ENCODE results near the gene ARMC6. TPM values are rescaled to one million over a fixed set of nuclear protein-coding genes. Genes with fewer than 3 reads are reported as not detected.

Gene ARMC6
- total RNA-seq, 2 donors from 2014 or later: 11.6 to 12.3 TPM

GRCh38 chr19:19077103-19077502 lies 43.7 kb downstream of the ARMC6 start:
- ATAC-seq (no peak), DNase-seq (no peak)
- H3K9me3 ChIP-seq (ENCODE audit: control insufficient read depth, low read length, poor library complexity, severe bottlenecking): no peaks in the 10 kb centered on the region
- Mint-ChIP-seq H3K4me1 (peaks cover 27% of the 10 kb centered on the region), H3K27me3 (no peaks in the 10 kb centered on the region), H3K27ac (no peak overlapping the region), H3K36me3 (ENCODE audit: low read depth) (peaks cover 3% of the 10 kb centered on the region), H3K4me3 (no peak overlapping the region)

- DNase-seq (no peak), ATAC-seq (no peak)
- Mint-ChIP-seq H3K27ac (no peak overlapping the region), H3K4me1 (peaks cover 27% of the 10 kb centered on the region), H3K36me3 (ENCODE audit: low read depth) (peaks cover 3% of the 10 kb centered on the region), H3K27me3 (no peaks in the 10 kb centered on the region), H3K4me3 (no peak overlapping the region)
- no peaks in the 10 kb centered on the region for H3K9me3 ChIP-seq (ENCODE audit: control insufficient read depth, low read length, poor library complexity, severe bottlenecking)
Observed at GRCh38 chr19:19078801-19079200, 45.4 kb downstream of the ARMC6 start.

- peaks cover under 1% of the 10 kb centered on the region for H3K36me3 Mint-ChIP-seq (ENCODE audit: low read depth)
- no peak for ATAC-seq
- DNase-seq: no peak
- H3K4me1 Mint-ChIP-seq: peaks cover 25% of the 10 kb centered on the region
- no peaks in the 10 kb centered on the region for H3K27me3 Mint-ChIP-seq
- no peak overlapping the region for H3K27ac Mint-ChIP-seq
- no peaks in the 10 kb centered on the region for H3K9me3 ChIP-seq (ENCODE audit: control insufficient read depth, low read length, poor library complexity, severe bottlenecking)
- H3K4me3 Mint-ChIP-seq: no peak overlapping the region
Observed at GRCh38 chr19:19079571-19079970, 46.2 kb downstream of the ARMC6 start.

DNA sequence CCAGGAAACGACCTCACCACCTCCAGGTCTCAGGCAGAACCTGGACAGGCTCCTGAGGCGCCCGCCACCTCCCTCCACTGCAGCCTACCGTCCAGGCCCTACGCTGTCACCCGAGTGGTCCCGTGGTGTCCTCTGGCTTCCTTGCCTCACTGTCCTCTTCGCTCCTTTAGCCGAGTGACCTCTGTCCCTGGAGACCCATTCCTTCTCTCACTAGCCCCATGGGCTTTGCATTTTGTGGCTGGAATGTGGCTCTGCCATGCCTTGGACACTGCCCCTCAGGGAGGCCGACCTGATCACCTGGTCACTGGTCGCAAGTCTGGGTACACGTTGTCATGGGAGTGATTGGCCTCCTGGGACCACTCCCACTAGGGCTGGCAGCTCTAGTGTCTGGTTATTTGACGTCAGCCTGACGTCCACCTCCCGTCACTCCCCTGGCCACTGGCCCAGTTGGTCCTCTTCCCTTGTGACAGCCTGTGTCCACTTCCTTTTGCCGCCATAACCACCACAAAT lies 48.3 kb downstream of the ARMC6 start:
- no peaks in the 10 kb centered on the region for H3K9me3 ChIP-seq (ENCODE audit: control insufficient read depth, low read length, poor library complexity, severe bottlenecking)
- DNase-seq (no peak), ATAC-seq (no peak)
- H3K4me3 Mint-ChIP-seq: no peak overlapping the region
- H3K27ac Mint-ChIP-seq: no peak overlapping the region
- H3K27me3 Mint-ChIP-seq: no peaks in the 10 kb centered on the region
- H3K36me3 Mint-ChIP-seq (ENCODE audit: low read depth): no peaks in the 10 kb centered on the region
- peaks cover 19% of the 10 kb centered on the region for H3K4me1 Mint-ChIP-seq

DNA sequence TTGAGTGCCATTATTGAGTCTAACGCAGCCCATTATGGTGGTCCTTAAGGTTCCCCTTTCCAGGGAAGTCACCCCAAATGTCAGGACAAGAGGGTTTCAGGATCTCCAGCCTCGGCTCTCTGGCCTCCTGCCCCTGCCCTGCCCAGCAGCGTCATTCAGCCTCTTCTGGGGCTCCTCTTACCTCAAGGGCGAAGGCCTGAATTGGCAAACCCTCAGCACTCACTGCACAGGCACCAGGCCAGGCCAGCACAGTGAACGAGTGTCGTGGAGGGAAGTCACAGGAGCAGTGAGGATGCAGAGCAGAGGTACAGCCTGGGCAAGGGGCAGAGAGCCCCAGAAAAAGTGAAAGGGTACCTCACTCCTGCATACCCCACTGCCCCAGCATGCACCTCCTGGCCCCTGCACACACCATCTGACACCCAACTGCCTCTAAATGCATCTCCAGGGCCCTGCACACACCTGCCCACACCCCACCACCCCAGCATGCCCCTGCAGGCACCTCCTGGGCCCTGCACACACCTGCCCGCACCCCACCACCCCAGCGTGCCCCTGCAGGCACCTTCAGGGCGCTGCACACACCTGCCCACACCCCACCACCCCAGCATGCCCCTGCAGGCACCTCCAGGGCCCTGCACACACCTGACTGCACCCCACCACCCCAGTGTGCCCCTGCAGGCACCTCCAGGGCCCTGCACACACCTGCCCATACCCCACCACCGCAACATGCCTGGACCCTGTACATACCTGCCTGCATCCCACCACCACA lies 50.2 kb downstream of the ARMC6 start:
- H3K27me3 Mint-ChIP-seq: no peaks in the 10 kb centered on the region
- no peaks in the 10 kb centered on the region for H3K9me3 ChIP-seq (ENCODE audit: control insufficient read depth, low read length, poor library complexity, severe bottlenecking)
- no peak overlapping the region for H3K27ac Mint-ChIP-seq
- no peaks in the 10 kb centered on the region for H3K36me3 Mint-ChIP-seq (ENCODE audit: low read depth)
- no peak for ATAC-seq
- DNase-seq: no peak
- H3K4me3 Mint-ChIP-seq: no peak overlapping the region
- H3K4me1 Mint-ChIP-seq: peaks cover 14% of the 10 kb centered on the region

GRCh38 chr19:19087676-19088075 lies 54.3 kb downstream of the ARMC6 start:
- Mint-ChIP-seq H3K27ac (no peak overlapping the region), H3K36me3 (ENCODE audit: low read depth) (no peaks in the 10 kb centered on the region), H3K4me1 (peaks cover 4% of the 10 kb centered on the region), H3K27me3 (no peaks in the 10 kb centered on the region), H3K4me3 (no peak overlapping the region)
- no peaks in the 10 kb centered on the region for H3K9me3 ChIP-seq (ENCODE audit: control insufficient read depth, low read length, poor library complexity, severe bottlenecking)
- ATAC-seq (no peak), DNase-seq (no peak)

DNA sequence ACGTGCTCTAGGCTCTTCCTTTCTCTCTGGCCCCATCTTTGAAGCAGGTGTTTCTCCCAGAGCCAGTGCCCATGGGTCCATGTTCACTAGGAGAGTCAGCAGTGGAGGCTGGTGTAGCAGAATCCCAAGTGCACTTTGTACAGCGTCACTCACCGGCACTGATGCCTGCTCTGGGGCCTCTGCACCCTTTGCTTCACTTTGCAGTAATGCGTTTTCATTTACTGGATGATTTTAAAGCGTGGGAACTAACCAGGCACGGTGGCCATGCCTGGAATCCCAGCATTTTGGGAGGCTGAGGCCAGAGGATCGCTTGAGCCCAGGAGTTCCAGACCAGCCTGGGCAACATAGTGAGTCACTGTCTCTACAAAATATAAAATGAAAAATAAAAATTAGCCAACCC lies 61.1 kb downstream of the ARMC6 start:
- no peak overlapping the region for H3K4me3 Mint-ChIP-seq
- DNase-seq: no peak
- peak overlapping the region; percentile 43 for H3K27ac Mint-ChIP-seq
- no peaks in the 10 kb centered on the region for H3K36me3 Mint-ChIP-seq (ENCODE audit: low read depth)
- H3K9me3 ChIP-seq (ENCODE audit: control insufficient read depth, low read length, poor library complexity, severe bottlenecking): no peaks in the 10 kb centered on the region
- ATAC-seq: no peak
- peaks cover 4% of the 10 kb centered on the region for H3K4me1 Mint-ChIP-seq
- H3K27me3 Mint-ChIP-seq: no peaks in the 10 kb centered on the region

DNA sequence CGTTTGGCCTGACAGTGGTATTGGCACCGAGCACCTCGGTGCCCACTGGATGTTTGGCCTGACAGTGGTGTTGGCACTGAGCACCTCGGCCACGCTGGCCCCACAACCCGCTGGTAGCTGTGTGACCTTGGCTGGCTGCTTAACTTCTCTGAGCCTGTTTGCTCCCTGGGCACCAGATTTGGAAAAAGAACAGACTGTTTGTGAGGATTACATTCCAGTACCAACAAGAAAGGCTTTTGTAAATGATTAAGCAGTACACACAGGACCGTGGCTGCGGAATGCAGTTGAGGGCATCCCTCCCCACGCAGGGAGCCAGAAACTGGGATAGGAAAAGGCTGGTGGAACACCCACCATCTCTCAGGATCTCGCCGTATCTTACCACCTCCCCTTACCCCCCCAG lies 62.3 kb downstream of the ARMC6 start:
- no peak for DNase-seq

DNA sequence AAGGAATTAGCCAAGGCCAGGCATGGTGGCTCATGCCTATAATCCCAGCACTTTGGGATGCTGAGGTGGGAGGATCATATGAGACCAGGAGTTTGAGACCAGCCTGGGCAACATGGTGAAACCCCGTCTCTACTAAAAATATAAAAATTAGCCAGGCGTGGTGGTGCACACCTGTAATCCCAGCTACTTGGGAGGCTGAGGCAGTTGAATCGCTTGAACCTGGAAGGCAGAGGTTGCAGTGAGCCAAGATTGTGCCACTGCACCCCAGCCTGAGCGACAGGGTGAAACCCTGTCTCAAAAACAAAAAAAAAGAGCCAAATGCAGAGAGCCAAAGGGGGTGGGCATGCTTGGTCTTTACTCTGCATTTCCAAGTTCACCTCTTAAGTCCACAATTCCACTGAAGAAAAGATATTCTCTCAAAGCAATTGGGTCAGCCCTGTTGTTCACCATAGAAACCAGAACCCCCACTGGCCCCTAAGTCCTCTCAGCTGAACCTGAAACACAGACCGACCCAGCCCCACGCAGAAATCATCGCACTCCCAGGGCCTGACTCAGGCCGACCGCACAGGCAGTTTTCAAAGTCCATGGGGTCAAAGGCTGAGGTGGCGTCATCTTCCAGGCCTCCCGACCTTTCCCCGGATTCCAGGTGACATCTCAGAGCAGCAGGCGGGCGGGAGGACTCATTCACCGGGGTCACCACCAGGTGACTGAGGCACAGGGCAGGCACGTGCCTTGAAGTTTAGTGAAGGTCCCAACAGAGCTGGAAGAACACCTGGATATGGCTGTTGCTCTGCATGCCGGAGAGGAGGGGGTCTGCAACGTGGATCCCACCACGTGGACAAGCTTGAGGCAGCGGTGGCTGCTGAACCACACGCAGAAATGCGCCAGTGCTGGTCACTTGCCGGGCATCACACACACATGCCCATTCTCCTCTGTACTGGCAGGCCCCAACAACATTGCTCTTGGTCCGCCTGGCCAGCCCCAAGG lies 63.5 kb downstream of the ARMC6 start:
- Mint-ChIP-seq H3K4me3 (no peak overlapping the region), H3K36me3 (ENCODE audit: low read depth) (peaks cover 4% of the 10 kb centered on the region), H3K27me3 (no peaks in the 10 kb centered on the region), H3K4me1 (peaks cover 6% of the 10 kb centered on the region), H3K27ac (no peak overlapping the region)
- ATAC-seq (no peak), DNase-seq (no peak)
- H3K9me3 ChIP-seq (ENCODE audit: control insufficient read depth, low read length, poor library complexity, severe bottlenecking): no peaks in the 10 kb centered on the region

More for the DNA sequence above, 62.3 kb downstream of the ARMC6 start:
- no peaks in the 10 kb centered on the region for H3K27me3 Mint-ChIP-seq
- no peak for ATAC-seq
- H3K36me3 Mint-ChIP-seq (ENCODE audit: low read depth): peaks cover 4% of the 10 kb centered on the region
- peaks cover 6% of the 10 kb centered on the region for H3K4me1 Mint-ChIP-seq
- H3K27ac Mint-ChIP-seq: no peak overlapping the region
- no peaks in the 10 kb centered on the region for H3K9me3 ChIP-seq (ENCODE audit: control insufficient read depth, low read length, poor library complexity, severe bottlenecking)
- H3K4me3 Mint-ChIP-seq: no peak overlapping the region

DNA sequence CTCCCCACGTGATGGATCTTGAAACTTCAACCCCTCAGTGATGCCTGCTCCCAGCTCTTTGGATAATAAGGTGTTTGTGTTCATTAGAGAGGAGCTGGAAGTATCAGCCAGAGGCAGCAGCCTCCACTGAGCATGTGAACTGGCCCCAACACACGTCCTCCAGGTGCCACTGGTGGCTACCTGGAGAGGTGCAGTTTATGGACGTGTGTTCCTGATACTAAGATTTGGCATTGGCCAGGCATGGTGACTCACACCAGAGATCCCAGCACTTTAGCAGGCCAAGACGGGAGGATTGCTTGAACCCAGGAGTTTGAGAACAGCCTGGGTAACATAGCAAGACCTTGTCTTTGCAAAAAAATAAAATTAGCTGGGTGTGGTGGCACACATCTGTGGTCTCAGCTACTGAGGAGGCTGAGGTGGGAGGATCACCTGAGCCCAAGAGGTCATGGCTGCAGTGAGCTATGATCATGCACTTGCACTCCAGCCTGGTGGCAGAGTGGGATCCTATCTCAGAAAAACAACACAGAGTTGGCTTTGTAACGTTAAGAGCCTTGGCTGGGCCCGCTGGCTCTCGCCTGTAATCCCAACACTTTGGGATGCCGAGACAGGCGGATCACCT lies 64.8 kb downstream of the ARMC6 start:
- H3K9me3 ChIP-seq (ENCODE audit: control insufficient read depth, low read length, poor library complexity, severe bottlenecking): no peaks in the 10 kb centered on the region
- ATAC-seq (no peak), DNase-seq (no peak)
- peaks cover 6% of the 10 kb centered on the region for H3K4me1 Mint-ChIP-seq
- no peak overlapping the region for H3K27ac Mint-ChIP-seq
- peaks cover 4% of the 10 kb centered on the region for H3K36me3 Mint-ChIP-seq (ENCODE audit: low read depth)
- H3K4me3 Mint-ChIP-seq: no peak overlapping the region
- no peaks in the 10 kb centered on the region for H3K27me3 Mint-ChIP-seq

DNA sequence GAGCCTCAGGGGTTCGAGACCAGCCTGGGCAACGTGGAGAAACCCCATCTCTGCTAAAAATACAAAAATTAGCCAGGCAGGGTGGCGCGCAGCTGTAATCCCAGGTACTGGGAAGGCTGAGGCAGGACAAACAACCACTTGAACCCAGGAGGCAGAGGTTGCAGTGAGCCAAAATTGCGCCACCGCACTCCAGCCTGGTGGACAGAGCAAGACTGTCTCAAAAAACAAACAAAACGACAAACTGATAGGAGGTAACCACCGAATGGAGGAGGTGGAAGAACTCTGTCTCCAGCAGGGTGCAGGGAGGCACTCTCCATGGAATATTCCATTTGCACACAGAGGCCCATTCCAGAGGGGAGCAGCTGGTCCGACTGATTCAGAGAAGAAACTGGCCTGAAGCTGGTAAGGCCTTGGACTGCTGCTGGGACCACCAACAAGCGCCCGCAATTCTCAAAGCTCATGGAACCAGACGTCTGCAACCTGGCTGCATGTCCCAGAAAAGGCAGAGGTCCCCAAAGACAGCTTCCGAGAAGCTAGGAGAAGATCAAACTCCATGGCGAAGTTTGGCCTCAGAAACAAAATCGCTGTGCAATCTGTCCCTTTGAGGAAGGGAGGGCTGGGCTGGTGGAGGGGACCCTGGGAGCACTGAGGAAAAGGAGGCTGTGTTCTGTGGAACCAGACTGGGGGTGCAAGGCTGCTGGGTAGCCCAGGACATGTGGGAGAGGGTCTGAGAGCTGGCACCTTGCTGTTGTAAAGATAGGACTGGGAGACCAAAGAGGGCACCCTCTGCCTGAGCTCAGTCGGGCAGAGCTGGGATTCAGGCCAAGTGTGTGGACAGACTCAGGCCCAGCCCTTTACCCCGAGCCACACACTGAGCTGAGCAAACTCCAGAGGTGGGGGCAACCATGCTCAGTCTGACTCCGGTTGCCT lies 65.6 kb downstream of the ARMC6 start:
- no peak overlapping the region for H3K27ac Mint-ChIP-seq
- no peaks in the 10 kb centered on the region for H3K9me3 ChIP-seq (ENCODE audit: control insufficient read depth, low read length, poor library complexity, severe bottlenecking)
- peaks cover 4% of the 10 kb centered on the region for H3K36me3 Mint-ChIP-seq (ENCODE audit: low read depth)
- H3K4me3 Mint-ChIP-seq: no peak overlapping the region
- DNase-seq (no peak), ATAC-seq (no peak)
- peaks cover 6% of the 10 kb centered on the region for H3K4me1 Mint-ChIP-seq
- H3K27me3 Mint-ChIP-seq: no peaks in the 10 kb centered on the region

GRCh38 chr19:19101540-19101939 lies 68.1 kb downstream of the ARMC6 start:
- no peak for DNase-seq
- Mint-ChIP-seq H3K4me3 (no peak overlapping the region), H3K27me3 (no peaks in the 10 kb centered on the region), H3K4me1 (peaks cover 5% of the 10 kb centered on the region), H3K36me3 (ENCODE audit: low read depth) (peaks cover 4% of the 10 kb centered on the region), H3K27ac (no peak overlapping the region)
- ATAC-seq: no peak
- H3K9me3 ChIP-seq (ENCODE audit: control insufficient read depth, low read length, poor library complexity, severe bottlenecking): no peaks in the 10 kb centered on the region

Data from T-helper 17 cell (primary cell).